ENCODE data around the gene FTL. TPM values are rescaled to one million over a fixed set of nuclear protein-coding genes. Genes with fewer than 3 reads are reported as not detected.
A peak's percentile ranks its signal among the peaks of the same experiment; 100 is the strongest.

Gene FTL
- total RNA-seq, 1 experiment from 2014 or later = 1,459 TPM

- no peak for DNase-seq
- H3K27ac Mint-ChIP-seq (ENCODE audit: unreplicated experiment) = no peak overlapping the region
- no peaks in the 10 kb centered on the region for H3K27me3 Mint-ChIP-seq (ENCODE audit: unreplicated experiment)
These were observed 24.7 kb downstream of the FTL start for GRCh38 chr19:48989701-48990291.

GRCh38 chr19:48990400-48990799 is 25.3 kb downstream of the FTL start:
- H3K4me3 Mint-ChIP-seq (ENCODE audit: low read depth, unreplicated experiment) = no peak overlapping the region
- CTCF ChIA-PET = no interaction called here
- no peaks in the 10 kb centered on the region for H3K27me3 Mint-ChIP-seq (ENCODE audit: unreplicated experiment)
- peaks cover 31% of the 10 kb centered on the region for H3K4me1 Mint-ChIP-seq (ENCODE audit: low read depth, unreplicated experiment)
- BruUV-seq (replicated peaks) = no TSS peak
- peaks cover 74% of the 10 kb centered on the region for H3K36me3 Mint-ChIP-seq (ENCODE audit: insufficient read depth, unreplicated experiment)
- no peak for DNase-seq
- no peak overlapping the region for H3K27ac Mint-ChIP-seq (ENCODE audit: unreplicated experiment)
- TF ChIP-seq, protein P1, sequence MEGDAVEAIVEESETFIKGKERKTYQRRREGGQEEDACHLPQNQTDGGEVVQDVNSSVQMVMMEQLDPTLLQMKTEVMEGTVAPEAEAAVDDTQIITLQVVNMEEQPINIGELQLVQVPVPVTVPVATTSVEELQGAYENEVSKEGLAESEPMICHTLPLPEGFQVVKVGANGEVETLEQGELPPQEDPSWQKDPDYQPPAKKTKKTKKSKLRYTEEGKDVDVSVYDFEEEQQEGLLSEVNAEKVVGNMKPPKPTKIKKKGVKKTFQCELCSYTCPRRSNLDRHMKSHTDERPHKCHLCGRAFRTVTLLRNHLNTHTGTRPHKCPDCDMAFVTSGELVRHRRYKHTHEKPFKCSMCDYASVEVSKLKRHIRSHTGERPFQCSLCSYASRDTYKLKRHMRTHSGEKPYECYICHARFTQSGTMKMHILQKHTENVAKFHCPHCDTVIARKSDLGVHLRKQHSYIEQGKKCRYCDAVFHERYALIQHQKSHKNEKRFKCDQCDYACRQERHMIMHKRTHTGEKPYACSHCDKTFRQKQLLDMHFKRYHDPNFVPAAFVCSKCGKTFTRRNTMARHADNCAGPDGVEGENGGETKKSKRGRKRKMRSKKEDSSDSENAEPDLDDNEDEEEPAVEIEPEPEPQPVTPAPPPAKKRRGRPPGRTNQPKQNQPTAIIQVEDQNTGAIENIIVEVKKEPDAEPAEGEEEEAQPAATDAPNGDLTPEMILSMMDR (IDR thresholded peaks at IDR 0.05; ENCODE audit: unreplicated experiment) = no peak
- intact Hi-C loops (cut with micrococcal nuclease; ENCODE audit: unreplicated experiment) = loop anchor here (10.0 kb wide), 1 partner anchor 234 kb away; no protein-coding TSS in a partner anchor
- no peaks in the 10 kb centered on the region for H3K9me3 Mint-ChIP-seq (ENCODE audit: low read depth, unreplicated experiment)

More at GRCh38 chr19:48989701-48990291, 24.7 kb downstream of the FTL start:
- H3K4me3 Mint-ChIP-seq (ENCODE audit: low read depth, unreplicated experiment) = no peak overlapping the region
- TF ChIP-seq, protein P1 (IDR thresholded peaks at IDR 0.05; ENCODE audit: unreplicated experiment) = no peak
- BruUV-seq (replicated peaks) = no TSS peak
- intact Hi-C loops (cut with micrococcal nuclease; ENCODE audit: unreplicated experiment) = loop anchor here (10.0 kb wide), 1 partner anchor 235 kb away; no protein-coding TSS in a partner anchor
- no peaks in the 10 kb centered on the region for H3K9me3 Mint-ChIP-seq (ENCODE audit: low read depth, unreplicated experiment)
- H3K36me3 Mint-ChIP-seq (ENCODE audit: insufficient read depth, unreplicated experiment) = peaks cover 68% of the 10 kb centered on the region
- peaks cover 25% of the 10 kb centered on the region for H3K4me1 Mint-ChIP-seq (ENCODE audit: low read depth, unreplicated experiment)
- CTCF ChIA-PET = interaction anchor here (0.6 to 1.1 kb wide), 2 partner anchors 10 to 55 kb away, joined by 3 read pairs; no protein-coding TSS in a partner anchor

DNA sequence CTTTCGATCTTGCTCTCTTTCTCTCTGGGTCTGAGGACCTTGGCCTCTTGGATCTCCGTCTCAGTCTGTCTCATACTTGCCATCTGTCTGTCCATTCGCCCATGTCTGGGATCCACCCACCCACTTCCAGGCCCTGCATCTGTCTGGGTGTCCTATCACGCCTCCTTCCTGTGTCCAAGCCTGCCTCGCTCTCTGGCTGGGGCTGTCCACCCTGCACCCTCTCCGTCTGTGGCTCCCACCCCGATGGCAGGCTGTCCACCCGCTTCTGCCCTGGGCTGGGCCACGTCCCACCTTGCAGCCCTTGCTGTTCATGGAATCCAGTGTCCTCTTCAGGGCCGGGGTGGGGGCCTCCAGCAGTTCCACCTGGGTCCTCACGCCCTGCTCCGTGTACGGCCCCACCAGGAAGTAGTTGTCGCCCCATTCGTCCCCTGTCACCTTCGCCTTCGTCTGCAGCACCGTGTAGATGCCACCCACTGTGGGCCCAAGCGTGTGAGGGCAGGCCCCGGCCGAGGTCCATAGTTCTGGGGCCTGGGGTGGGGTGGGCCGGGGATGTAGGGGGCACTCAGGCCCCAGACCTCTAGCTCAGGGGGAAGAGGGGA is 26.0 kb downstream of the FTL start:
- no TSS peak for BruUV-seq (replicated peaks)
- Mint-ChIP-seq H3K36me3 (ENCODE audit: insufficient read depth, unreplicated experiment) (peaks cover 70% of the 10 kb centered on the region), H3K27ac (ENCODE audit: unreplicated experiment) (no peak overlapping the region), H3K4me3 (ENCODE audit: low read depth, unreplicated experiment) (peak overlapping the region; percentile 92), H3K27me3 (ENCODE audit: unreplicated experiment) (no peaks in the 10 kb centered on the region), H3K9me3 (ENCODE audit: low read depth, unreplicated experiment) (no peaks in the 10 kb centered on the region), H3K4me1 (ENCODE audit: low read depth, unreplicated experiment) (peaks cover 35% of the 10 kb centered on the region)
- CTCF ChIA-PET = interaction anchor here (0.6 to 1.5 kb wide), 2 partner anchors 10 to 37 kb away, joined by 3 to 7 read pairs; partner anchors contain the start of gene BAX
- DNase-seq = no peak
- TF ChIP-seq, protein P1 (IDR thresholded peaks at IDR 0.05; ENCODE audit: unreplicated experiment) = no peak
- intact Hi-C loops (cut with micrococcal nuclease; ENCODE audit: unreplicated experiment) = loop anchor here (10.0 kb wide), 1 partner anchor 234 kb away; no protein-coding TSS in a partner anchor

DNA sequence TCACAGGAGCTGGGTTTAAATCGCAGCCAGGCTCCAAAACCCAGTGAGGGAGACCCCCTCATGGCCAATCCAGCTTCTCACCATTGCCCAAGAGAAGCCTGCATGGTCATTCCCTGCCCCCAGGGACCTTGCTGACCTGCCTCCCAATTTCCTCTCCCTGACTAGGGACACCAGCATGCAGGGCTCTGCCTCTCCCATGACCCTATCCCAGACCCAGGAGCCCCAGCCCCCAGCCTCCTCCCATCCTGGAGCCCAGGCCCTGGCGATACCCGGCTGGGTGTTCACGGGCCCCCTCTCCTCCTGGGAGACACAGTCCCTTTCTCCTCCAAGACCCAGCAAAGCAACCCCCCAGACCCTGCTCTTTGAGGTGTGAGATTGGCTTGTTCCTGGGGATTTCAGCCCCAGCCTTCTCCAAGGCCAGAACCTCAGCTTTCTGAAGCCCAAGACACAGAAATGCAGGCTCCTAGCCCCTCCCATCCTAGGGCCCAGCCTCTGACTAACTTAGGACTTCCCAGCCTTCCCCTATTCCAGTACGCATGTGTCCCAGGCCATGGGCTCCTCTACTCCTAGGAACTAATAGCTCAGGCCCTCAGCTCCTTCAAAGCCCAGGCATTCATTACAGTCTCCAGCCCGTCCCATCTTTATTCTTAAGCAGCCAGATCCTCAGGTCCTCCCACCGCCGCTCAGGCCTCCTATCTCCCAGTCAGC is 26.9 kb downstream of the FTL start:
- peaks cover 61% of the 10 kb centered on the region for H3K36me3 Mint-ChIP-seq (ENCODE audit: insufficient read depth, unreplicated experiment)
- no TSS peak for BruUV-seq (replicated peaks)
- peak overlapping the region; percentile 92 for H3K4me3 Mint-ChIP-seq (ENCODE audit: low read depth, unreplicated experiment)

More for the DNA sequence above, 26.9 kb downstream of the FTL start:
- DNase-seq = peak; percentile 53
- no peaks in the 10 kb centered on the region for H3K9me3 Mint-ChIP-seq (ENCODE audit: low read depth, unreplicated experiment)
- peak overlapping the region; percentile 94 for H3K27ac Mint-ChIP-seq (ENCODE audit: unreplicated experiment)
- TF ChIP-seq, protein P1 (IDR thresholded peaks at IDR 0.05; ENCODE audit: unreplicated experiment) = no peak
- CTCF ChIA-PET = interaction anchor here (0.5 to 2.3 kb wide), 10 partner anchors 11 to 743 kb away, joined by 3 to 16 read pairs (median 5); partner anchors contain the start of genes BAX and LIN7B
- no peaks in the 10 kb centered on the region for H3K27me3 Mint-ChIP-seq (ENCODE audit: unreplicated experiment)
- peaks cover 35% of the 10 kb centered on the region for H3K4me1 Mint-ChIP-seq (ENCODE audit: low read depth, unreplicated experiment)
- intact Hi-C loops (cut with micrococcal nuclease; ENCODE audit: unreplicated experiment) = loop anchor here (10.0 kb wide), 1 partner anchor 233 kb away; no protein-coding TSS in a partner anchor
